Measurements from ENCODE around the gene CAPN5. TPM values are rescaled to one million over a fixed set of nuclear protein-coding genes. Genes with fewer than 3 reads are reported as not detected.
A peak's percentile ranks its signal among the peaks of the same experiment; 100 is the strongest.

CAPN5 gene
- total RNA-seq, 2 experiments from 2014 or later, result 5.1 to 6.9 TPM

DNA sequence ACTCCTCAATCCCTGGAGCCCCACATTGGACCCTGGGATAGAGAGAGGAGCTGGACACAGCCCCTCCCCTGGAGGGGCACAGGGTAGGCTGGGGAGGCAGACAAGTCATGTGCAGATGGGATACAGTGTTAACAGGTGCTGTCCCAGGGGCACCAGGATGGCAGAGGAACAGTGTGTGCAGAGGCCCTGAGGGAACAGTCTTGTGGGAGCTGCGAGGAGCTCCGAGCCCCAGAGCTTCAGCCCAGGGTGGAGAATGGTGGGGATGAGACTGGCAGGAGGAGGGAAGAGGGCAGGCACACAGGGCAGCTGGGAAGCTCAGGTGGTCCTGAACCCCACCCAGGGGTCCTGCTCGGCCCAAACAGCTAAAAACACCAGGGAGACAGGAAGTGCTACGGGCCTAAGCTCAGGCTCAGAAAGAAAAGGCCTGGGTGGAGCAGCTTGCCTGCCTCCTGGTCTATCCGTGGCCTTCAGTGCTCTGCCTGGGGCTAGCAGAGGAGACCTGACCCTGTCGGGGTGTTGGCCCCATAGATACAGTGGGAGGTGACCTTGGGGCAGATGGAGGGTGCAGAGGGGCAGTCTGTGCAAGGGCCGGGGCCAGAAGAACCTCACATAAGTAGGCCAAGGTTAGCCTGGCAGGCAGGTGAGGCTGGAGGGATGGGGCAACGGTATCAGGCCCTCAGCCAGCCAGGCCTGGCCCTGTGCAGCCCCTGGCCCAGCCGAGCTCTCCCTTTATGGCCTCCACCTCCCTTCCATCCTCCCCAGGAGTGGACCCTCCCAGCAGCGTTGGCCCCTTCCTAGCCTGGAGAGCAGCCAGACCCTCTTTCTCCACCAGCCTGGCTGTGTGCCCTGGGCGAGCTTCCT is 15.4 kb downstream of the CAPN5 start:
- CTCF ChIA-PET, result interaction anchor here (0.6 to 1.3 kb wide), 3 partner anchors 10 to 37 kb away, joined by 3 to 6 read pairs (median 3); no protein-coding TSS in a partner anchor
- ATAC-seq (ENCODE audit: poor library complexity) (peak; percentile 40), DNase-seq (peak in 1 of 14 experiments; percentile 32)
- POLR2A ChIA-PET, result interaction anchor here (0.9 to 1.9 kb wide), 7 partner anchors 9 to 913 kb away, joined by 3 to 13 read pairs (median 5); partner anchors contain the start of genes CAPN5 and INTS4
- H3K27me3 Mint-ChIP-seq, result no peaks in the 10 kb centered on the region
- Histone ChIP-seq H3K4me3 (ENCODE audit: low read length) (peak overlapping the region; percentile 33), H3K9me3 (ENCODE audit: control insufficient read depth in 1 of 2, insufficient read depth in 1 of 2, low read length in 2 of 2) (peaks cover 0 to 6% of the 10 kb centered on the region in 2 experiments), H3K27ac (ENCODE audit: low read depth in 1 of 2, low read length in 2 of 2) (peak overlapping the region; percentile 47 to 65), H3K27me3 (ENCODE audit: control insufficient read depth in 1 of 2, insufficient read depth in 2 of 2, low read length in 2 of 2) (no peaks in the 10 kb centered on the region), H3K4me1 (ENCODE audit: insufficient read depth, low read length) (peaks cover 26% of the 10 kb centered on the region), H3K36me3 (ENCODE audit: insufficient read depth, low read length) (no peaks in the 10 kb centered on the region)
- no peaks in the 10 kb centered on the region for H3K9me3 Mint-ChIP-seq
- H3K4me1 Mint-ChIP-seq (ENCODE audit: low read depth), result peaks cover 18% of the 10 kb centered on the region
- H3K4me3 Mint-ChIP-seq, result peak overlapping the region; percentile 72
- TF ChIP-seq, protein P1, sequence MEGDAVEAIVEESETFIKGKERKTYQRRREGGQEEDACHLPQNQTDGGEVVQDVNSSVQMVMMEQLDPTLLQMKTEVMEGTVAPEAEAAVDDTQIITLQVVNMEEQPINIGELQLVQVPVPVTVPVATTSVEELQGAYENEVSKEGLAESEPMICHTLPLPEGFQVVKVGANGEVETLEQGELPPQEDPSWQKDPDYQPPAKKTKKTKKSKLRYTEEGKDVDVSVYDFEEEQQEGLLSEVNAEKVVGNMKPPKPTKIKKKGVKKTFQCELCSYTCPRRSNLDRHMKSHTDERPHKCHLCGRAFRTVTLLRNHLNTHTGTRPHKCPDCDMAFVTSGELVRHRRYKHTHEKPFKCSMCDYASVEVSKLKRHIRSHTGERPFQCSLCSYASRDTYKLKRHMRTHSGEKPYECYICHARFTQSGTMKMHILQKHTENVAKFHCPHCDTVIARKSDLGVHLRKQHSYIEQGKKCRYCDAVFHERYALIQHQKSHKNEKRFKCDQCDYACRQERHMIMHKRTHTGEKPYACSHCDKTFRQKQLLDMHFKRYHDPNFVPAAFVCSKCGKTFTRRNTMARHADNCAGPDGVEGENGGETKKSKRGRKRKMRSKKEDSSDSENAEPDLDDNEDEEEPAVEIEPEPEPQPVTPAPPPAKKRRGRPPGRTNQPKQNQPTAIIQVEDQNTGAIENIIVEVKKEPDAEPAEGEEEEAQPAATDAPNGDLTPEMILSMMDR (IDR thresholded peaks at IDR 0.05), result no peak
- peak overlapping the region; percentile 96 for H3K27ac Mint-ChIP-seq
- no peaks in the 10 kb centered on the region for H3K36me3 Mint-ChIP-seq (ENCODE audit: low read depth)
- intact Hi-C loops (cut with DNase I, micrococcal nuclease), result loop anchor here in 1 of 2 experiments (2.0 kb wide), 1 partner anchor 35 kb away; no protein-coding TSS in a partner anchor

- H3K4me3 Mint-ChIP-seq, result peak overlapping the region; percentile 72
- intact Hi-C loops (cut with DNase I, micrococcal nuclease), result loop anchor here in 1 of 2 experiments (2.0 kb wide), 1 partner anchor 36 kb away; no protein-coding TSS in a partner anchor
- no peaks in the 10 kb centered on the region for H3K27me3 Mint-ChIP-seq
- H3K9me3 Mint-ChIP-seq, result no peaks in the 10 kb centered on the region
- Histone ChIP-seq H3K27ac (ENCODE audit: low read depth in 1 of 2, low read length in 2 of 2) (peak overlapping the region; percentile 47 to 65), H3K4me1 (ENCODE audit: insufficient read depth, low read length) (peaks cover 26% of the 10 kb centered on the region), H3K27me3 (ENCODE audit: control insufficient read depth in 1 of 2, insufficient read depth in 2 of 2, low read length in 2 of 2) (no peaks in the 10 kb centered on the region), H3K4me3 (ENCODE audit: low read length) (peak overlapping the region; percentile 33), H3K36me3 (ENCODE audit: insufficient read depth, low read length) (no peaks in the 10 kb centered on the region), H3K9me3 (ENCODE audit: control insufficient read depth in 1 of 2, insufficient read depth in 1 of 2, low read length in 2 of 2) (peaks cover 0 to 6% of the 10 kb centered on the region in 2 experiments)
- H3K27ac Mint-ChIP-seq, result peak overlapping the region; percentile 96
- ATAC-seq (ENCODE audit: poor library complexity) (peak; percentile 95), DNase-seq (peak in 12 of 14 experiments; percentile 21 to 74 (median 52))
- ChIA-PET POLR2A (interaction anchor here (0.9 to 1.9 kb wide), 6 partner anchors 10 to 912 kb away, joined by 3 to 13 read pairs (median 5); partner anchors contain the start of genes CAPN5 and INTS4), CTCF (interaction anchor here (0.6 to 1.3 kb wide), 3 partner anchors 9 to 37 kb away, joined by 3 to 6 read pairs (median 3); no protein-coding TSS in a partner anchor)
- TF ChIP-seq, protein P1 (IDR thresholded peaks at IDR 0.05), result no peak
- H3K36me3 Mint-ChIP-seq (ENCODE audit: low read depth), result no peaks in the 10 kb centered on the region
- H3K4me1 Mint-ChIP-seq (ENCODE audit: low read depth), result peaks cover 18% of the 10 kb centered on the region
Observed at GRCh38 chr11:77082838-77083565, 16.2 kb downstream of the CAPN5 start.
